Nephron (organoid): ENCODE results near the gene TMEM238L.

Source experiments
- H3K27ac Mint-ChIP-seq, 3 experiments: 2 replicates each; pipeline ENCODE4 v1.8.0; 2020; ENCODE audit warnings: mixed read lengths in 3 of 3, mild to moderate bottlenecking in 2 of 3, moderate library complexity in 1 of 3
- H3K27me3 Mint-ChIP-seq: 2 replicates; pipeline ENCODE4 v1.8.0; 2021; ENCODE audit warnings: low read depth, mild to moderate bottlenecking, moderate library complexity, mixed read lengths
- H3K36me3 Mint-ChIP-seq: 2 replicates; pipeline ENCODE4 v1.8.0; 2020; ENCODE audit warnings: low read depth, mixed read lengths
- H3K4me1 Mint-ChIP-seq: 2 replicates; pipeline ENCODE4 v1.8.0; 2020; ENCODE audit warnings: mixed read lengths
- H3K4me3 Mint-ChIP-seq, 3 experiments: 2 replicates each; pipeline ENCODE4 v1.8.0; 2020; ENCODE audit warnings: mild to moderate bottlenecking in 3 of 3, mixed read lengths in 3 of 3, moderate library complexity in 2 of 3
- H3K9me3 Mint-ChIP-seq: 2 replicates; pipeline ENCODE4 v1.8.0; 2020; ENCODE audit warnings: mixed read lengths
- CTCF ChIP-seq, 3 experiments: fragments of 200-600 bp; sonication (generic); IDR thresholded peaks; one replicate each; pipeline ENCODE4 v1.5.0; 2021; ENCODE audit warnings: antibody characterized with exemption in 3 of 3; ENCODE audit not compliant: unreplicated experiment in 3 of 3

The TMEM238L gene

GRCh38 chr17:10838682-10839081 is 34.8 kb upstream of the TMEM238L start:
- TF ChIP-seq CTCF (IDR thresholded peaks at IDR 0.05; ENCODE audit: unreplicated experiment in 3 of 3), result no peak
- H3K36me3 Mint-ChIP-seq, result no peaks in the 10 kb centered on the region
- peaks cover 3% of the 10 kb centered on the region for H3K4me1 Mint-ChIP-seq
- H3K27ac Mint-ChIP-seq, result no peak overlapping the region
- H3K27me3 Mint-ChIP-seq, result peaks cover 14% of the 10 kb centered on the region
- H3K9me3 Mint-ChIP-seq, result no peaks in the 10 kb centered on the region
- no peak overlapping the region for H3K4me3 Mint-ChIP-seq

GRCh38 chr17:10837921-10838320 is 34.0 kb upstream of the TMEM238L start, which contains the start of gene PIRT:
Gene PIRT (minus strand): TSS chr17:10838087. CDS start chr17:10825645, 12,442 bp downstream.
- Mint-ChIP-seq H3K4me3 (no peak within 1 kb of the TSS), H3K9me3 (no peaks in the 10 kb centered on the region), H3K36me3 (no peaks in the 10 kb centered on the region), H3K4me1 (no peaks in the 10 kb centered on the region), H3K27me3 (peaks cover 14% of the 10 kb centered on the region), H3K27ac (no peak within 1 kb of the TSS)
- TF ChIP-seq CTCF (IDR thresholded peaks at IDR 0.05; ENCODE audit: unreplicated experiment in 3 of 3), result no peak

- Mint-ChIP-seq H3K4me3 (no peak overlapping the region), H3K4me1 (no peaks in the 10 kb centered on the region), H3K27me3 (peaks cover 14% of the 10 kb centered on the region), H3K27ac (no peak overlapping the region), H3K9me3 (no peaks in the 10 kb centered on the region), H3K36me3 (no peaks in the 10 kb centered on the region)
- TF ChIP-seq CTCF (IDR thresholded peaks at IDR 0.05; ENCODE audit: unreplicated experiment in 3 of 3), result no peak
Measured at GRCh38 chr17:10836966-10837590, 33.2 kb upstream of the TMEM238L start.

GRCh38 chr17:10836145-10836544 is 32.2 kb upstream of the TMEM238L start:
- H3K36me3 Mint-ChIP-seq, result no peaks in the 10 kb centered on the region

GRCh38 chr17:10831696-10832095 is 27.8 kb upstream of the TMEM238L start:
- no peak for TF ChIP-seq CTCF (IDR thresholded peaks at IDR 0.05; ENCODE audit: unreplicated experiment in 3 of 3)

More at GRCh38 chr17:10836145-10836544, 32.2 kb upstream of the TMEM238L start:
- Mint-ChIP-seq H3K27me3 (peaks cover 14% of the 10 kb centered on the region), H3K4me3 (no peak overlapping the region), H3K9me3 (no peaks in the 10 kb centered on the region), H3K27ac (no peak overlapping the region), H3K4me1 (no peaks in the 10 kb centered on the region)
- no peak for TF ChIP-seq CTCF (IDR thresholded peaks at IDR 0.05; ENCODE audit: unreplicated experiment in 3 of 3)

GRCh38 chr17:10827898-10828552 is 24.1 kb upstream of the TMEM238L start:
- H3K27me3 Mint-ChIP-seq, result peaks cover 5% of the 10 kb centered on the region
- H3K36me3 Mint-ChIP-seq, result no peaks in the 10 kb centered on the region
- peaks cover 4% of the 10 kb centered on the region for H3K9me3 Mint-ChIP-seq
- no peaks in the 10 kb centered on the region for H3K4me1 Mint-ChIP-seq
- no peak overlapping the region for H3K4me3 Mint-ChIP-seq
- no peak overlapping the region for H3K27ac Mint-ChIP-seq
- TF ChIP-seq CTCF (IDR thresholded peaks at IDR 0.05; ENCODE audit: unreplicated experiment in 3 of 3), result no peak

More at GRCh38 chr17:10831696-10832095, 27.8 kb upstream of the TMEM238L start:
- Mint-ChIP-seq H3K4me1 (no peaks in the 10 kb centered on the region), H3K4me3 (no peak overlapping the region), H3K27ac (no peak overlapping the region), H3K9me3 (no peaks in the 10 kb centered on the region), H3K27me3 (no peaks in the 10 kb centered on the region), H3K36me3 (no peaks in the 10 kb centered on the region)
